Measurements from ENCODE around the gene AUNIP. TPM values are rescaled to one million over a fixed set of nuclear protein-coding genes. Genes with fewer than 3 reads are reported as not detected.

Gene AUNIP
- total RNA-seq, 1 donor from 2014 or later: 1.3 TPM

- TF ChIP-seq, protein P1, sequence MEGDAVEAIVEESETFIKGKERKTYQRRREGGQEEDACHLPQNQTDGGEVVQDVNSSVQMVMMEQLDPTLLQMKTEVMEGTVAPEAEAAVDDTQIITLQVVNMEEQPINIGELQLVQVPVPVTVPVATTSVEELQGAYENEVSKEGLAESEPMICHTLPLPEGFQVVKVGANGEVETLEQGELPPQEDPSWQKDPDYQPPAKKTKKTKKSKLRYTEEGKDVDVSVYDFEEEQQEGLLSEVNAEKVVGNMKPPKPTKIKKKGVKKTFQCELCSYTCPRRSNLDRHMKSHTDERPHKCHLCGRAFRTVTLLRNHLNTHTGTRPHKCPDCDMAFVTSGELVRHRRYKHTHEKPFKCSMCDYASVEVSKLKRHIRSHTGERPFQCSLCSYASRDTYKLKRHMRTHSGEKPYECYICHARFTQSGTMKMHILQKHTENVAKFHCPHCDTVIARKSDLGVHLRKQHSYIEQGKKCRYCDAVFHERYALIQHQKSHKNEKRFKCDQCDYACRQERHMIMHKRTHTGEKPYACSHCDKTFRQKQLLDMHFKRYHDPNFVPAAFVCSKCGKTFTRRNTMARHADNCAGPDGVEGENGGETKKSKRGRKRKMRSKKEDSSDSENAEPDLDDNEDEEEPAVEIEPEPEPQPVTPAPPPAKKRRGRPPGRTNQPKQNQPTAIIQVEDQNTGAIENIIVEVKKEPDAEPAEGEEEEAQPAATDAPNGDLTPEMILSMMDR (IDR thresholded peaks at IDR 0.05; ENCODE audit: partially characterized antibody, unreplicated experiment): no peak
- no peak overlapping the region for H3K27ac Mint-ChIP-seq (ENCODE audit: unreplicated experiment)
- peaks cover 5% of the 10 kb centered on the region for H3K4me1 Mint-ChIP-seq (ENCODE audit: low read depth, unreplicated experiment)
- H3K9me3 Mint-ChIP-seq (ENCODE audit: unreplicated experiment): peaks cover 1% of the 10 kb centered on the region
- H3K36me3 Mint-ChIP-seq (ENCODE audit: unreplicated experiment): peaks cover 5% of the 10 kb centered on the region
- H3K27me3 Mint-ChIP-seq (ENCODE audit: unreplicated experiment): peaks cover 5% of the 10 kb centered on the region
- DNase-seq: no peak
- no peak overlapping the region for H3K4me3 Mint-ChIP-seq (ENCODE audit: unreplicated experiment)
These were observed 3.7 kb upstream of the AUNIP start for GRCh38 chr1:25862785-25863485.

- Mint-ChIP-seq H3K36me3 (ENCODE audit: unreplicated experiment) (peaks cover 5% of the 10 kb centered on the region), H3K4me1 (ENCODE audit: low read depth, unreplicated experiment) (no peaks in the 10 kb centered on the region), H3K9me3 (ENCODE audit: unreplicated experiment) (peaks cover 1% of the 10 kb centered on the region), H3K27me3 (ENCODE audit: unreplicated experiment) (peaks cover 5% of the 10 kb centered on the region), H3K4me3 (ENCODE audit: unreplicated experiment) (no peak overlapping the region), H3K27ac (ENCODE audit: unreplicated experiment) (no peak overlapping the region)
- no peak for DNase-seq
- TF ChIP-seq, protein P1 (IDR thresholded peaks at IDR 0.05; ENCODE audit: partially characterized antibody, unreplicated experiment): no peak
These were observed 2.3 kb upstream of the AUNIP start for GRCh38 chr1:25861316-25862286.

- peak overlapping the region; percentile 91 for H3K4me3 Mint-ChIP-seq (ENCODE audit: unreplicated experiment)
- peak overlapping the region; percentile 10 for H3K27ac Mint-ChIP-seq (ENCODE audit: unreplicated experiment)
- DNase-seq: no peak
- TF ChIP-seq, protein P1 (IDR thresholded peaks at IDR 0.05; ENCODE audit: partially characterized antibody, unreplicated experiment): no peak
- H3K4me1 Mint-ChIP-seq (ENCODE audit: low read depth, unreplicated experiment): no peaks in the 10 kb centered on the region
- peaks cover 5% of the 10 kb centered on the region for H3K27me3 Mint-ChIP-seq (ENCODE audit: unreplicated experiment)
- H3K9me3 Mint-ChIP-seq (ENCODE audit: unreplicated experiment): peaks cover 1% of the 10 kb centered on the region
- peaks cover 5% of the 10 kb centered on the region for H3K36me3 Mint-ChIP-seq (ENCODE audit: unreplicated experiment)
These were observed 763 bp downstream of the AUNIP start for GRCh38 chr1:25858494-25858893.

DNA sequence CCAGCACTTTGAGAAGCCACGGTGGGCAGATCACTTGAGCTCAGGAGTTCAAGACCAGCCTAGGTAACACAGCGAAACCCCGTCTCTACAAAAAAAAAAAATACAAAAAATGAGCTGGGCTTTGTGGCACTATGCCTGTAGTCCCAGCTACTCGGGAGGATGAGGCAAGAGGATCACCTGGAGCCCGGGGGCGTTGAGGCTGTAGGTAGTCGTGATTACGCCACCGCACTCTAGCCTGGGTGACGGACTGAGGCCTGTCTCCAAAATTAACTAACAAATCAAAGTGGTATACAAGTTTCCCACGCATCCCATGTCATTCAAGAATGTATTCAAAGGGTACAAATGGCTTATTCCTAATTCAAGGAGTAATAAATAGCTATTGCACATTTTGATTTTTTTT lies 2.4 kb downstream of the AUNIP start:
- no peak for DNase-seq
- Mint-ChIP-seq H3K4me1 (ENCODE audit: low read depth, unreplicated experiment) (no peaks in the 10 kb centered on the region), H3K27ac (ENCODE audit: unreplicated experiment) (no peak overlapping the region), H3K36me3 (ENCODE audit: unreplicated experiment) (no peaks in the 10 kb centered on the region), H3K4me3 (ENCODE audit: unreplicated experiment) (no peak overlapping the region), H3K27me3 (ENCODE audit: unreplicated experiment) (peaks cover 5% of the 10 kb centered on the region), H3K9me3 (ENCODE audit: unreplicated experiment) (no peaks in the 10 kb centered on the region)
- TF ChIP-seq, protein P1 (IDR thresholded peaks at IDR 0.05; ENCODE audit: partially characterized antibody, unreplicated experiment): no peak
